Sigmoid colon (tissue), 7 donors: ENCODE results near the gene TMEM243. TPM values are rescaled to one million over a fixed set of nuclear protein-coding genes. Genes with fewer than 3 reads are reported as not detected.
"Not testable (repeated sequence)": the region's sequence is repeated elsewhere in the genome, so short reads cannot be mapped to it uniquely, and the experiment has no call there.

Experiments
- DNase-seq: peaks from one replicate; pipeline ENCODE4 v3.0.0-alpha.2; 2019
- H3K27ac ChIP-seq, 4 donors: fragments of 200-600 bp; sonication (generic); one replicate each; pipeline ENCODE4 v1.5.1; 2016 to 2019; ENCODE audit warnings: mild to moderate bottlenecking in 1 of 4
- H3K27me3 ChIP-seq, 3 donors: fragments of 200-600 bp; sonication (generic); one replicate each; pipeline ENCODE4 v1.5.1; 2019; ENCODE audit warnings: mild to moderate bottlenecking in 1 of 3
- H3K36me3 ChIP-seq, 4 donors: fragments of 200-600 bp; sonication (generic); one replicate each; pipeline ENCODE4 v1.5.1; 2016 to 2019
- H3K4me1 ChIP-seq, 4 donors: fragments of 200-600 bp; sonication (generic); one replicate each; pipeline ENCODE4 v1.5.1; 2017 to 2019
- H3K4me3 ChIP-seq, 4 donors: fragments of 200-600 bp; sonication (generic); one replicate each; pipeline ENCODE4 v1.5.1; 2017 to 2019; ENCODE audit warnings: mild to moderate bottlenecking in 2 of 4, moderate library complexity in 1 of 4
- H3K9me3 ChIP-seq, 4 donors: fragments of 200-600 bp in 3 of 4; sonication (generic) in 3 of 4; one replicate each; pipeline versions ENCODE4 v1.5.1 to v1.6.1; 2013 to 2019
- CTCF ChIP-seq, 4 experiments: fragments of 450-650 bp in 3 of 4; fragments of 200-600 bp in 1 of 4; IDR thresholded peaks; one replicate each; pipeline ENCODE4 v1.5.1; 2016 to 2019; ENCODE audit warnings: antibody characterized with exemption in 4 of 4, mild to moderate bottlenecking in 3 of 4, moderate library complexity in 2 of 4
- EP300 ChIP-seq, 4 donors: sonication (generic); formaldehyde crosslinking; IDR thresholded peaks; one replicate each; pipeline ENCODE4 v1.6.1; 2017; ENCODE audit warnings: antibody characterized with exemption in 4 of 4
- POLR2A ChIP-seq, 2 donors: fragments of 450-650 bp; IDR thresholded peaks; one replicate each; pipeline ENCODE4 v1.6.1; 2016; ENCODE audit warnings: antibody characterized with exemption in 2 of 2, mild to moderate bottlenecking in 2 of 2, moderate library complexity in 2 of 2
- POLR2AphosphoS5 ChIP-seq, 4 donors: sonication (generic); formaldehyde crosslinking; IDR thresholded peaks; one replicate each; pipeline ENCODE4 v1.6.1; 2017; ENCODE audit warnings: antibody characterized with exemption in 4 of 4
- WGBS, 2 donors: extraction: QIAGEN DNeasy Blood & Tissue Kit; methylation state at CpG; one replicate each; pipeline ENCODE4 v1.1.7; 2013; 5-methylcytosine and 5-hydroxymethylcytosine counted together
- intact Hi-C: fragments of 100-400 bp; cut with DNase I; formaldehyde crosslinking; loops from one replicate; pipeline ENCODE4 v1.15.1; 2023
- polyA plus RNA-seq, 3 donors: library from polyadenylated mRNA; stranded (reverse); fragments of 200-250 nt; gene quantifications; one replicate each; pipeline ENCODE4 v1.2.3, GENCODE V29; 2013
- total RNA-seq, 4 donors: library from RNA; depleted of rRNA; stranded (reverse); fragments of >200 nt; gene quantifications; one replicate each; pipeline ENCODE4 v1.1.0, GENCODE V29; 2016
- donor health status: healthy with polysubstance abuse.
- donor health status: Bipolar disorder and iron deficiency.
- donor health status: healthy.

Gene TMEM243
- total and polyA plus RNA-seq, 7 donors: 10.6 to 37.7 (median 29.4) TPM

GRCh38 chr7:87212498-87212897 is 7.0 kb downstream of the TMEM243 start:
- H3K4me1 ChIP-seq: peaks cover 0 to 5% (median 0%) of the 10 kb centered on the region in 4 donors
- intact Hi-C loops: no loop called here
- no peak for DNase-seq
- 59 to 74% methylated on average over 1 of the region's 1 CpG for WGBS, 2 donors
- H3K9me3 ChIP-seq: no peaks in the 10 kb centered on the region
- no peak overlapping the region for H3K27ac ChIP-seq
- TF ChIP-seq EP300 (IDR thresholded peaks at IDR 0.05) (no peak), POLR2AphosphoS5 (IDR thresholded peaks at IDR 0.05) (no peak), POLR2A (IDR thresholded peaks at IDR 0.05) (no peak), CTCF (IDR thresholded peaks at IDR 0.05) (no peak)
- no peaks in the 10 kb centered on the region for H3K27me3 ChIP-seq
- H3K36me3 ChIP-seq: no peaks in the 10 kb centered on the region
- H3K4me3 ChIP-seq: no peak overlapping the region

- WGBS, 2 donors: 91 to 93% methylated on average over 3 of the region's 3 CpGs
- Histone ChIP-seq H3K4me3 (no peak overlapping the region), H3K27me3 (no peaks in the 10 kb centered on the region), H3K9me3 (peaks cover 0 to 6% (median 3%) of the 10 kb centered on the region in 4 donors), H3K36me3 (no peaks in the 10 kb centered on the region), H3K27ac (no peak overlapping the region), H3K4me1 (no peaks in the 10 kb centered on the region)
- intact Hi-C loops: no loop called here
- DNase-seq: no peak
- no peak for TF ChIP-seq EP300 (IDR thresholded peaks at IDR 0.05)
- TF ChIP-seq POLR2AphosphoS5 (IDR thresholded peaks at IDR 0.05): no peak
- no peak for TF ChIP-seq CTCF (IDR thresholded peaks at IDR 0.05)
- TF ChIP-seq POLR2A (IDR thresholded peaks at IDR 0.05): no peak
Observed at GRCh38 chr7:87210506-87210905, 9.0 kb downstream of the TMEM243 start.

GRCh38 chr7:87209295-87209924 is 10.1 kb downstream of the TMEM243 start:
- Histone ChIP-seq H3K27ac (no peak overlapping the region), H3K36me3 (no peaks in the 10 kb centered on the region), H3K27me3 (no peaks in the 10 kb centered on the region), H3K4me1 (no peaks in the 10 kb centered on the region), H3K9me3 (peaks cover 0 to 8% (median 7%) of the 10 kb centered on the region in 4 donors), H3K4me3 (no peak overlapping the region)
- intact Hi-C loops: no loop called here
- TF ChIP-seq POLR2AphosphoS5 (IDR thresholded peaks at IDR 0.05): no peak
- no peak for TF ChIP-seq EP300 (IDR thresholded peaks at IDR 0.05)
- TF ChIP-seq CTCF (IDR thresholded peaks at IDR 0.05): no peak
- no peak for TF ChIP-seq POLR2A (IDR thresholded peaks at IDR 0.05)
- WGBS, 2 donors: 92 to 95% methylated on average over 18 of the region's 18 CpGs
- DNase-seq: no peak

- TF ChIP-seq CTCF (IDR thresholded peaks at IDR 0.05): no peak
- Histone ChIP-seq H3K36me3 (no peaks in the 10 kb centered on the region), H3K27me3 (no peaks in the 10 kb centered on the region), H3K4me3 (no peak overlapping the region), H3K27ac (no peak overlapping the region), H3K4me1 (no peaks in the 10 kb centered on the region), H3K9me3 (peaks cover 0 to 8% (median 7%) of the 10 kb centered on the region in 4 donors)
- DNase-seq: no peak
- intact Hi-C loops: no loop called here
- WGBS, 2 donors: 98 to 99% methylated on average over 1 of the region's 1 CpG
Observed at GRCh38 chr7:87206361-87206760, 13.2 kb downstream of the TMEM243 start.

- H3K36me3 ChIP-seq, intact Hi-C loops: not testable (repeated sequence)
- 97 to 98% methylated on average over 3 of the region's 3 CpGs for WGBS, 2 donors
Observed at GRCh38 chr7:87205701-87206100, 13.8 kb downstream of the TMEM243 start.

More at GRCh38 chr7:87205701-87206100, 13.8 kb downstream of the TMEM243 start:
- H3K27ac ChIP-seq, H3K4me1 ChIP-seq, H3K27me3 ChIP-seq, H3K9me3 ChIP-seq, H3K4me3 ChIP-seq, DNase-seq: not testable (repeated sequence)
